ENCODE results near the gene DHRS12.
A peak's percentile ranks its signal among the peaks of the same experiment; 100 is the strongest.

The DHRS12 gene

DNA sequence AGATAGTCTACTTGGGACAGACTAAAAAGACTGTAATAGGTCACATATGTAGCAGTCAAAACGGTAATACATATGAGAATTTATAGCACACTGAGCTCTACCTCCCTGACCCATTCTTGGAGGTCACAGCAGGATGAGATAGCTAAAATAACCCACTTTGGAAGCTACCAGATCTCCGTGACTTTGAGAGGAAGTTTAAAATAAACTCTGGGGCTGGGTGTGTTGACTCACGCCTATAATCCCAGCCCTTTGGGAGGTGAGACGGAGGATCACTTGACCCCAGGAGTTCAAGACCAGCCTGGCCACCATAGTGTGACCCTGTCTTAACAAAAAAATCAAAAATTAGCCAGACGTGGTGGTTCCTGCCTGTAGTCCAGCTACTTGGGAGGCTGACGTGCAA is 45.3 kb downstream of the DHRS12 start:
- no peak for DNase-seq (ENCODE audit: low read depth)

DNA sequence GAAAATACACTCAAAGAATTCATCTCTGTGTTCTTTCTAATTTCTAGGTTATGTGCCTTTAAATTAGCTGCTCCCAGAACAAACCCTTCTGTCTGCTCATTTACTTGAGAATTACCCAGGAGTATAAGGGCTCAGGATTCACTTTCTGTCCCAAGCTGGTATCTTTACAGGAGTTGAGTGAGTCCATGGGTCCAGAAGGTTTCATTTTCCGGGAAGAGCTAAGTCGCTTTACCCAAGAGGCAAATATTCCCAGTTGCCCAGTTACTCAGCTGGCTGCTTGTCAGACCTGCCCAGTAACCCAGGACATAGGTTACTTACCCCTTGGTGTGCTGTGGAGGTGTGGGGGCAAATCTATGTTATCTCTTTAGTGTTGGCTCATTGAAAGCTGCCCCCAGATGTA is 47.3 kb downstream of the DHRS12 start:
- DNase-seq (ENCODE audit: low read depth) = no peak

DNA sequence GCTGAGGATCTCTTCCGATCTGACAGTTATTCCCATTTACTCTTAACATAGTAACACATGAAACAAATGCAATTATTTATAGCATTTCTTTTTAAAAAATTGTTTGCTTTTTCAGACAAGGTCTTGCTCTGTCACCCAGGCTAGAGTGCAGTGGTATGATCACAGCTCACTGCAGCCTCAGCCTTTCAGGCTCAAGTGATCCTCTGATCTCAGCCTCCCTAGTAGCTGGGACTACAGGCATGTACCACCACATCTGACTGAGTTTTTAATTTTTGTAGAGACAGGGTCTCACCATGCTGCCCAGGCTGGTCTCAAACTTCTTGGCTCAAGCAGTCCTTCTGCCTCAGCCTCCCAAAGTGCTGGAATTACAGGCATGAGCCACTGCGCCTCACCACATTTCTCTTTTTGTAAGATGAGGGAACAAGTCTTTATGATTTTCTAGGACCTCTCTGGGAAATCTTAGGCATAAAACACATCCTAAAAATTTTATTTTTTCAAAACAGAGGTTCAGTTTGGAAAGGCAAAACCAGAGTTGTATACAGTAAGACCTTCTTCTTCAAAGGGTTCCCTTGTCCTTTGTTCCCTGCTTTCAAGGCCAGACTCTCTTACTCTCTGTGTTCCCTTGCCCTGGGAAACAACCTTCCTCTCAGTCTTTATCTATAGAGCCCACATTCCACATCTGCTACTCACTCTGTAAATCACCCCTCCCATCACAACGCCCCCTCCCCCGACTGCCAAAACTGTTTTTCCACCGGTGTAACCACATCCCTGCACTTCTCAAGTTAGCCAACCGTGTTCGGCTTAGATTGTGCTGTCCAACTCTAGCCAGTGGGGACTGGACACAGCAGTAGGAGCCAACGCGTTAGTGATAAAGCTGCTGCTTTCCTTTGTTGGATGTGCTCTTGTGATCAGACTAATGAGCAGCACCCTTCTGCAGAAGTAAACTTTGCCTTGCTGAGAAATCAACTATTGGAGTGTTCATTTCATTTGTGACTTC is 56.2 kb downstream of the DHRS12 start:
- DNase-seq (ENCODE audit: low read depth) = no peak

DNA sequence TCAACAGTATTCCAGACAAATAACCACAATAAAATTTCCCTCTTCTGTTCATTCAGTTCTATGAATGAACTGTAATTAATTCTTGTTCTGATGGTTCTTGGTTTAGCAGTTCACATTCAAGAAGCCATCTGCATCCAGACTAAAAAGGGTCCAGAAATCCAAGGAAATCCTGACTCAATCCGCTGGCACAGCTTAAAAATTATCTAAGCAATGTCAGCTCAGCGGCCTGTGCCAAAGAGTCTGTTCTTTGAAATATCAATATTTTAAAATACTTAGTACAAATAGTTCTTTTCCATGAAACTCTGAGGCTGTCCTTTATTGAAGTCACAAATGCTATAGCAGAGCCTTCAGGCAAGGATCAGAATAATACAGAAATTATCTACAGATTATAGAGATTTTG is 57.2 kb downstream of the DHRS12 start:
- no peak for DNase-seq (ENCODE audit: low read depth)

DNA sequence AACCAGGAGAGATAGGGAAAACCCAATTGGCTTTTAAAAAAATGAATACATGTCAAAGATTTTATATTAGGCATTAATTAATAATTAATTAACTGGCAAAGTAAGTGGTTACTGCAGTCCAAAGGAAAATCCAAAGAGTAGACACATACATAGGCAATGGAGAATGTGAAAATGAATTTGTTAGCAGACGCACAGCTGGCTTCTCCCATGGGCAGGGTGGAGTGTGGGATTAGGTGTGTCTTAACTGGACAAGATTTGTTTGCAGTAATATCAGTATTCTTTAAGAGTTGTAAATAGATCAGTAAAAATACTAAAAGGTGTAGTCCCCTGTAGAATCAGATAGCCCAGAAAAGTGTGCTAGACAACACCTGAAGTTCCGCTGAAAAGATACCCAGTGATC is 58.7 kb downstream of the DHRS12 start:
- no peak for DNase-seq (ENCODE audit: low read depth)

DNA sequence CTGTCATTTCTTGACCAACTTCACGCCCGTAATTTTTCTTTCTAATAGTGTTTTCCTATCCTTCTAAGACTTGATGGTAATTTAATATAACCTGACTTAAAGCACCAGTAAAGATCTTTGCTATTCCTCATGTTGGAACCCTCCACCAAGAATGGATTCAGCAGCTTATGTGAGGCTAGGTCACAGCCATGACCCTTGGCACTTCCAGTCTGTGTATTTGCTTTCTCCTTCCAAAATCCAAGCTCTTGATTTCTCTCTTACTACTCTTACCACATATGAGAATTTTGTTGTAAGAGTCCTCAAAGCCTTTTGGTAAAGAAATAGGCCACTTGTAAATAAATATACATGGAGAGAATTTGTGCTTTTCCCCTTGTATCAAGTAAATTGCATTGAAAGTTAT is 61.4 kb downstream of the DHRS12 start:
- DNase-seq (ENCODE audit: low read depth) = no peak

DNA sequence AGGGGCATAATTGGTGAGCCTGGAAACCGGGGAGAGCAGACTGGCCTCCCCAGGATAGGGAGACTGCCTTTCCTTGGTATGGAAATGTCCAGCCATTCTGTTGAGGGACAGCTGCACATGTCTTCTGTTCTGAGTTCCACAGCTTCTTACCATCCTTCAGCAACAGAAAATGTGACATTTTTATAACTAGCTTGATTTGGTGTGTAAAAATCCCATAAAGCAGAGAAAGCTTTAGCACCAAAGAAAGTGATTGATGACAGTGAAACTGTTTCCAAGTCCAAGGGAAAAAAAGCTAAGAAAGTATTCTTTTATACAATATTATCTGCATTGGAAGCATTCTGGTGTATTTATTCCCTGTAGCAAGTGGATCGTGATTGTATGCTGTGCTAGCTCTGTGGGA is 61.9 kb downstream of the DHRS12 start:
- no peak for DNase-seq (ENCODE audit: low read depth)

DNA sequence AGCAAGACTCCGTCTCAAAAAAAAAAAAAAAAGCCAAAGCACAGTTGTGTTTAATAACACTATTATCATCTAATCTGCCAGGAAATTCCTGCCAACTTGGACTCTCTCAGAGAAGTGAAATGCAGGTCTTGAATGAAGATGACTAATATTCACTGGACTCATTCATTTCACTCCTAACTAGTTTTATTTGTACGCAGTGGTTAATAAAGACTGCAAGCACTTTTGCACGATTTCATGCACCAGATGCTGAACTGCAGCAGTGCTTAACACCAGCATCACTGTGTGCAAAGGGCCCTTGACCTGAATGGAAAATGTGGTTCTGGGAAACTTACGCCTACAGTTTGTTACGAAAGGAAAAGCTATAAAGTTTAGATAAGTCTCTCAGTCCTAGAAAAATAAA is 63.3 kb downstream of the DHRS12 start:
- DNase-seq (ENCODE audit: low read depth) = no peak

DNA sequence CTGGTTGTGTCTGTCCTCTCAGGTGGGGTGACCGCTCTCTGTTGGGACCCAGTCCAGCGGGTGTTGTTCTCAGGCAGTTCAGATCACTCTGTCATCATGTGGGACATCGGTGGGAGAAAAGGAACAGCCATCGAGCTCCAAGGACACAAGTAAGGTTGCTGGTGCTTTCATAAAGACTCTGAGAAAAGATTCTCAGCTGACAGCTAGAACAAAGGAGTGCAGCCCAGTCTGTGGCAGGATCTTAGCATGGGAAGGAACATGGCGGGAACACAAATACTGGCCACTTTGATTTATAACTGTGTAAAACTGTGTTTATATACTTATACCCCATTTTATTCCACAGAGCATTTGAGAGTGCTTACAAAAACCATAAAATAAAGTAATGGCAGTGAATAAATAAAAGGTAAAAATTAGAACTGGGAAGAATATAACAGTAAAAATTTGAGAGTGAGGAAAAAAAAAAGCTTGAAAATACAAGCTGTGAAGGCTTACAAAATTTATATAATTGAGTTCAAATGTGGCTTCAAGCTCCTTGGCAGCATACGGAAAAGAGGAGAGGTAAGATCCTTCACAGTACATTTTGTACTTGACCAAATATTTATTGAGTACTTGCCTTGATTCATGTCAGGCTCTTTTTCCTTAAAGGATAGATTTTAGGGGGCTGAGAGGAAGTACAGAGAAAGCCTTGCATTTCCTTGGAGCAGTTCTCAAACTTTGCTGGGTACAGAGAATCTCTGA is 64.8 kb downstream of the DHRS12 start:
- no peak for DNase-seq (ENCODE audit: low read depth)

DNA sequence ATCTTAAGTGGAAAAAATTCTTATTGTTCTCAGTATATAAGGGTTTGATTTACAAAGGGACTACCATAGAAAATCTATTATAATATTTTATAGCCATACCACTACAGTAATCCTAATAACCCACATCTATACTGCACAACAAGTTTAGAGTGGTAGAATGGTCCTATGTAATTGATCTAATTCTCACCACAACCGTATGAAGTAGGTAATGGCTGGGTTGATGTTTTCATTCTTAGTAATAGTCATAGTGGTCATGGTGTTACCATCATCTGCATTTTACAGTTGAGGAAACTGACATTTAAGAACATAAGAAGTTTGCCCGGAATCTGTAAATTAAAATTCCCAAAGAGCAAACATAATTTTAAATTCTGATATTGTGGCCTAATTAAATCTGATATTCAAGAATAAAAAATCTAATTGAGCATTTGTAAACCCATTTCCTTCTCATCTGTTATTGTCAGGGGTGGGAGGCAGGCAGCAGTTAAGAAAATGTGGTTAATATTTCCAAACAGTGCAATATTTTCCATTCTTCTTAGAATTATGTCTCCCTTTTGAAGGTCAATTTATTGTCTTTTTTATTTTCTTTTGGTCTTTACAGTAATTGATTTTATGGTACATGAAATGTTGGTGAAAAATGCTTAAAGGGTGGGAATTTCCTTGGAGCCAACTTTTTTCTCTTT is 65.6 kb downstream of the DHRS12 start:
- no peak for DNase-seq (ENCODE audit: low read depth)

DNA sequence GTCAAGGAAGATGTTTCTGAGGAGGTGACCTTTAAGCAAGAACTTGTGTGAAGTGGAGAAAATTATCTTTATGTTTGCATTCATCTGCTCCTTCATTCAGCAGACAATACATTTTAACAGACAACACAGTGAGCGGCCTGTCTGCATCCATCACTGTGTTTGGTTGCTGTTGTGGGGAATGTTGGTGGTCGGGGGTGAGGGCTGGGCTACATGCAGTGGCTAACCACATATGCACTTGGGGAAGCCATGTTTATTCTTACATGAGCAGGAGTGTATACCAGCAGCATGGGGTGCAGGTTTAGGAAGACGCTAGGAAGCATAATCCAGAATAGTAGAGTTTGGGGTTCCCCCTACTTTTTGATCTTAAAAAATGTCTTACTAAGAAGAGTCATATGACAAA is 66.4 kb downstream of the DHRS12 start:
- peak; percentile 37 for DNase-seq (ENCODE audit: low read depth)

DNA sequence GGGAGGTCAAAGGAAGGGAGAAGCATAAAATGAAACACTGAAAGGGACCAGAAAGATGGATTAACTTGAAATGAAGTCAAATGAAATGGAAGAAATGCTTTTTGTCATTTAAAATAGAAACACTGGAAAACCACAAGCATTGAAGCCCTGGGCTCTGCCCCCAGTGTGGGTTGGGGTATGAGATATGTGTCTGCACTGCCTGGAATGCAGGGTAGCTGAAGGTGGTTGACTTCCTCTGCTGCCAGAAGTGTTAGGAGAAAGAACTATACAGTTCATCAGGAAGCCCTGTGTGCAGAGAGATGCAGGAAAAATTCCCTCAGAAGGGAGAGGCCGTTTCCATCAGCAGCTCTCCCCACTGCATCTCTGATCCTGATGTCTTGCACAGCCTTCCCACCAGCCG is 69.2 kb downstream of the DHRS12 start:
- no peak for DNase-seq (ENCODE audit: low read depth)

DNA sequence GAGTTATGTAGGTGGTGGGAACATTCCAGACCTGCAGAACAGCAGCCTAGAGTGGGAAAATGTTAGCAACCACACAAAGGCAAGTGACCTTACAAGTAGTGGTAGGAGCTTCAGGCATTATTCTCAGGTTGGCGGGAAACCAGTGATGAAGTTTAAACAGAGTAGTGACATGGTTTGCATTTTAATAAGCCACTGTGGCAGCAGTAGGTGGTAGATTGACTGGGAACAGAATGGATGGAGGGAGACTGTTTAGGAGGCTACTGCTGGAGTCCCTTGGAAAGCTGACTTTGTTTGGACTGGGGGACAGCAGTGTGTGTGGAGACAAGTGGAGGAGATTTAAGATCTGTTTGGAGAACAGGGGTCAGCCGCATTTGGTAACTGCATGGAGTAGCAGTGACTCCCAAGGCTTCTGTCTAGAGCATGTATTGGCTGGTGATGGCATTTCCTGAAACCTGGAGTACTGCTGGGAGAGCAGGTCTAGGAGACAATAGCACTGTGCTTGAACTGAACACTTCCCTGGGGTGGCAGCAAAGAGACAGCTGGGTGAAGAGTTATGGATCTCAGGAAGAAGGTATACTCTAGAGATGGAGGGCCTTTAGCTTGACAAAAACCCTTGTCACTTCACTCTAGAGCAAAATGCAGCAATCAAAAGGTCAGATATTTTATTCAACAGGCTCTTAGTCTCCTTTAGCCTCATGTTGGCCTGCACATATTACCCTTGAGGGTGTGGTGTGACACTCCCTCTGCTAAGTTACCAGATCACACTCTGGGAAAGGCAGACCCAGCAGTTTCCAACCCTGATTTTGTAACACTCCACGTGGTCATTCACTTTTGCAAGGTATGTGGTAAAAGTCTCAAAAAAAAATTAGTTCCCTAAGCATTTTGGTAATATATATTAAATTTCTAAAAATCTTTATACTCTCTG is 70.3 kb downstream of the DHRS12 start:
- DNase-seq (ENCODE audit: low read depth) = no peak

DNA sequence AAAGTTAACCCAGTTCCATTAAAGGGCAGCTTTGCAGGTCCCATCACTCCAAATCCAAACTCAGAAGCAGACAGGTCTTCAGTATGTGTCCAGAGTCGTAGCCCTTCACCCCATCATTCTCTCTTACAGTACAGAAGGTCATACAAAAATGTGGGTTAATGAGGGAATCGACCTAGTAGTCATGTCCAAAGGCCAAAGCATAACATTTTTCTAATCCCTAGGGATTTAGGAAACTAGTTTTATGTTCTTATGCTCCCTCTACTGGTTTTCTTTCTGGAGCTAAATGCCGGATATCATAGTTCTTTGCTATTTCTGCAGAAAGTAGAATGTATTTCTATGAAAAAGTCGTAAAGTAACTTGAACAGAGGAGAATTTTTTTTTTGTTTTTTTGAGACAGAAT is 72.2 kb downstream of the DHRS12 start:
- DNase-seq (ENCODE audit: low read depth) = no peak

DNA sequence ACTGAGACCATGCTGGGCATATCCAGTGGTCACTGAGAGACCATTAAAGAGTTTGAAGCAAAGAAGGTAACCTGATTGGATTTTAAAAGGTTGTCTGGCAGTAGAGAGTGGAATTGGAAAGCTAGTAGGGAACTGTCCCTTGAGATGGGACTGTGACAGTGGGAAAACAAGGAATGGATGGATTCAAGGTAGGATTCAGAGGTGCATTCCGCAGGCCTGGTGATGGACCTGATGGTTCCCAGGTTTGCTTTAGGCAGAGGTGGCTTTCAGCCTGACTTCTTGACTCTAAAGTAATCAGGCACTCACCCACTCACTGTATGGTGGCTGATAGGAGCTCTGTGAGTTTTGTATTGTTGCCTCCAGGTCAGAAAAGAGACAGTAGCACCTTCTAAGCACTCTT is 73.0 kb downstream of the DHRS12 start:
- no peak for DNase-seq (ENCODE audit: low read depth)

DNA sequence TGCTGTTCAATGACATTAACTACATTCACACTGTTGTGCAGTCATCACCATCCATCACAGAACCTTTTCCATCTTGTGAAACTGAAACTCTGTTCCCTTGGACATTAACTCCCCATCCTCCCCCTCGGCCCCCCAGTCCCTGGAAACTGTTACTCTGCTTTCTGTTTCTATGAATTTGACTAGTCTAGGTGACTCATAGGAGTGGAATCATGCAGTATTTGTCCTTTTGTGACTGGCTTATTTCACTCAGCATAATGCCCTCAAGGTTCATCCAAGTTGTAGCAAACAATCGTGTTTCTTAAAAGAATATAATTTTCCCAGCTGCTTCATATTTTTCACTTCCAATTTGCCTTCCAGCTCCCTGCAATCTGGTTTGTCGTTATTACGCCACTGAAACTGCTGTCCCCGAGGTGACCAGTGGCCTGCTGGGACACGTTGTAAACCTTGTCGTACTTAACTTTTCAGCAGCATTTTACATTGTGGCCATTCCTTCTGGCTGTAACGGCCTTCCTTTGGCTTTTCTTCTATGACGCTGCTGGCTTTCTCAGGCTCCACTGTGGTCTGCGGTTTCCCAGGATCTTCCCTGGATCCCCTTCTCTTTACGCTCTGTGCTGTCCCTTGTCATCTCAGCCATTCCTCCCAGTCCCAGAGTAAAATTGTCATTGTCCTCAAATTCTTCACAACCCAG is 74.0 kb downstream of the DHRS12 start:
- DNase-seq (ENCODE audit: low read depth) = no peak

DNA sequence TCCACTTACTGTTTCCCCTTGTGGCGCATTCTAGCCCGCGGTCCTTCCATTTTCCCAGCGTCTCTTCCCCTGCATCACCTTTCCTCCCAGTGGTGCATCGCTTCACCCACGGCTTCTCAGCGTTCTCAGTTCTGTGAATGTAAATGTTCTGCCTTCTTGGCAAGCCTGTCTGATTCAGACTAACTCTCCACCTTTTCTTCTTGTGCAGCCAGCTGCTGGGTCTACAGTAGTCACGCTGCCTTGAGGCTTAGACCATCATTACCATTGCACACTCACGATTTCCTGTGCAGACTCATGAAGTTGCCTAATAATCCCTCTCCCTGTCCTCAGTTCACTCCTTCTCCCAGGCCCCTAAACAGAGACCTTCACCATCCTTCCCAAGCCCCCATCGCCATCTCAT is 75.0 kb downstream of the DHRS12 start:
- no peak for DNase-seq (ENCODE audit: low read depth)

DNA sequence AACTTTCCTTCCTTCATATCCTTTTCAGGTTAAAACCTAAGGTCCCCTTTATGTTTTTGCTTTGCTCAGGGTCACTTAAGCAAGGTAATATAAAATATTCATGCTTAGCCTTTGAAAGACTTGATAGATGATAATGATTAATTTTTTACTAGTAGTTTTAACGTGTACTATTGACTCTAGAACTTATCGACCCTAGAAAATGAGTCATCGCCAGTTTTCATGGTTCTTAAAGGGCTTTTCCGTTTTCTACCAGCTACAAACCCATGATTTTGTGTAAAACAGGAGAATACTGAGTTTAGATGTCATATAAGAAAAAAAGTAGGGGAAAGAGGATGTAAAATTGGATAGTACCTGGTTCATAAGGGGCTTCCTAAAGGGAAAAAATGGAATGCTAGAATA is 75.7 kb downstream of the DHRS12 start:
- no peak for DNase-seq (ENCODE audit: low read depth)

DNA sequence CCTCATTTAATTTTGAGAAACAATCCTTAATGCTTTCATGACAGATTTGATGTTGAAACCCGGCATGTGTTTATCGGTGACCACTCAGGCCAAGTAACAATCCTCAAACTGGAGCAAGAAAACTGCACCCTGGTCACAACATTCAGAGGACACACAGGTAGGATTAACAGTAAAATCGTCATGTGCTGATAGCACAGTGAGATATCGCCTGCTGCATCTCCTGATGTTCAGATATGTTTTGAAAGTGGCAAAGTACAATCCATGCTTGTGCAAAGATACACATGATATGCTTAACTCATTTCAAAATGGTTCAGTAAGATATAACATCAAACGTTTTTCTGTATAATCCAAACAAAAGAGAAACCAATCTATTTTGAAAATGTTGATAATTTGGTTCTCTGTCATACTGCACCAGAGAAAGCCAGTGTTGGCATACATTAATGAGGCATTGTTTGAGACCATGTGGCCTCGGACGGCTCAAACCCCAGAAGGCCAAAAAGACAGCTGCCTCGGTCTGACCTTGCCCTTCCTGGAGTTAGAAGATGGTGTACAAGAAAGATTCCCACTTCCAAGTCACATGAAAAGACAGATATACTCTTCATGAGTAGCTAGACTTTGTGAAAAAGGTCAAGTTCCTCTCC is 76.2 kb downstream of the DHRS12 start:
- no peak for DNase-seq (ENCODE audit: low read depth)

DNA sequence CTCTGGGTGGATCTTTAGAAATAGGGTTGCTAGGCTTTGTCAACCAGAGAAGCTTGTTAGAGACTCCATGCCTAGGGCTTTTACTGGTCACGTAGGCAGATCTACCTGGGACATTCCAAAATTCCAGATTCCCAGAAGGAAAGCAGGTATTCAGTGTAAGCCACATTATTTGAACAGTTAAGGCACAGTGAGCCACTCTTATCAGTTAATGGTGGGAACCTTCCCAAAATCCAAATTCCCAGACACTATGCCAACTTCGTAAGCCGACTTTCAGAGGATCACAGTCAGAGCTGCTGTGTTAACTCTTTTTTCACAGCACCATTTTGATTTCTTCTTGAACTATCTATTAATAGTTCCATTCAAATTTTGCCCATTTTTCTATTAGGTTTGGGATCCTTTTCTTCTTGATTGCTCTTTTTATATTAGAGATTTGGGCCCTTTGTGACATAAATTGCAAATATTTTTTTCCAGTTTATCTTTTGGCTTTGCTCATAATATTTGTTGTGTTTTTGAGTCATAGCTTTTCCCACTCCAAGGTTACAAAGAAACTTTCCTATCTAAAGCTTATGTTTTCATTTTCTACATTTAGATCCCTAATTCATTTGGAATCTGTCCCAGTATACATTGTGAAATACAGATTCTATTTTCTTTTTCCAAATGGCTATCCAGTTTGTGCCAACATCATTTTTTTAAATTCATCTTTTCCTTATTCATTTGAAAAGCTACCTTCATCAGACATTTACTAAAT is 77.3 kb downstream of the DHRS12 start:
- no peak for DNase-seq (ENCODE audit: low read depth)
